Activated CD4-positive, alpha-beta T cell treated with anti-CD3 and anti-CD28 coated beads, Interleukin-2, Interleukin-4, amounts not matched to agents 100 ng/mL and 50 ng/mL, durations not matched to agents 16 hours and 8 hours (primary cell): ENCODE results near the gene CRISPLD2.
"Not testable (repeated sequence)": the region's sequence is repeated elsewhere in the genome, so short reads cannot be mapped to it uniquely, and the experiment has no call there.

Source experiments
- DNase-seq: peaks from one replicate; pipeline ENCODE4 v3.0.0-alpha.2; 2020; ENCODE audit warnings: low spot score

The CRISPLD2 gene

DNA sequence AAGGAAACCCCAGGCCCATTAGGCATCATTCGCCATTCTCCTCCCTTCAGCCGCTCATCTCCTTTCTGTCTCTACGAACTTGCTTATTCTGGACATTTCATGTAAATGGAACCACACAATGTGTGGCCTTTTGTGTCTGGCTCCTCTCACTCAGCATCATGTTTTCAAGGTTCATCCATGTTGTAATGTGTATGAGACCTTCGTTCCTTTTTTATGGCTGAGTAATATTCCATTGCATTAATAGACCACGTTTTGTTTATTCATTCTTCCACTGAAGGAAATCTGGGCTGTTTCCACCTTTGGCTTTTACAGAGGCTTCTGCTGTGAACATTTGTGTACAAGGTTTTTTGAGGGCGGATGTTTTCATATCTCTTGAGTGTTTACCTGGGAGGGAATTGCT lies 3.2 kb downstream of the CRISPLD2 start:
- no peak for DNase-seq

DNA sequence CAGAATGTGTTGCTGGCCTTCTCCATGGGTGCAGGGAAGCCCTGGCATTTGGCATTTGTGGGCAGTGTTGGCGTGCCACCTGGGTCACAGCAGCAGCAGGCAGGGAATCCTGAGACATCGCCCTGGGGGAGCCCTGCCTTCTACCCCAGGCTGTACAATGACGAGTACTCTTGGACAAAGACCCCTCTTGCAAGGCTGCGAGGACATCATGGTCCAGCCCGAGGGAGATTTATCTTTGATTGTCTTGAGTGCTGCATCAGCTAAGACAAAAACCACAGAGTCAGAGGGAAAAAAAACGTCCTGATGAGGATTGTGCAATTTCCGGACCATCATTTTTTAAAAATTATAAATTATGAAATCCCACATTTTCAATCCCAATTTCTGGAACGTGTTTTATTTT lies 3.7 kb downstream of the CRISPLD2 start:
- DNase-seq: no peak

DNA sequence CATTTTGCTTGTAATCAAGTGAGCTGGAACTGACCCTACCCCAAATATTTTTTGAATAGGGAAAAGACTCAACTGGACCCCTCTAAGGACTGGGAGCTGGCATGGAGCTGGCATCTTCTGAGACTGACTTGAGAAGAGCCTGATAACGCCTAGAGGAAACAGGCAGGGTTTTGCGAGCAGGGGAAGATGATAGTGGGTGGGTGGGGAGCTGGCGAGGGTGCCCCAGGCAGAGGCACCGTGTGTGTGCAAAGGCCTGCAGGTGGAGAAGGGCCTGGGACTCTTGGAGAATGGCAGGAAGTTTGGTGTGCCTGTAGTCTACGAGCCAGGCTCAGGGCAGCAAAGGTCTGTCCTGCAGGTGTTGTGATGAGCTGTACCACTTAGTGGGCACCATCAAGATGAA lies 4.1 kb downstream of the CRISPLD2 start:
- no peak for DNase-seq

GRCh38 chr16:84825896-84826557 lies 6.2 kb downstream of the CRISPLD2 start:
- DNase-seq: no peak

DNA sequence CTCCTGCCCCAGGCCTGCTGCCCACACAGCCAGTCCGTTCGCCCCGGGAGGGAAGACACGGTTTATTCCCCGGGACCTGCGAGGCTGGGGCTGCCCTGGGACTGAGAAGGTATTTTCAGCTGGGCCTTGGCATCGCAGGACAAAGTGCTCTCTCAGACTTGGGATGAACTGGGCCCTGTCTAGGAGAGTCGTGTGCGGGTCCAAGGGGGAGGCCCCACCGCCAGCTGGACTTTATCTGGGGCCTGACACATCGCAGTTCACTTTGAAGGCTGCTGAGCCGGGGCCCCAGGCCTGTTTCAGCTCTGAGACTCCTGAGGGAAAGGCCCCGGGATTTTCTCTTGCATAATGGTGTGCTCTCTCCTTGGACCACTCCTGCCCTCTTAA lies 6.8 kb downstream of the CRISPLD2 start:
- no peak for DNase-seq

GRCh38 chr16:84827131-84827574 lies 7.4 kb downstream of the CRISPLD2 start:
- no peak for DNase-seq

GRCh38 chr16:84827897-84828296 lies 8.1 kb downstream of the CRISPLD2 start:
- DNase-seq: no peak

GRCh38 chr16:84828322-84828721 lies 8.5 kb downstream of the CRISPLD2 start:
- DNase-seq: no peak

- DNase-seq: no peak
Measured at GRCh38 chr16:84829168-84829965, 9.6 kb downstream of the CRISPLD2 start.

DNA sequence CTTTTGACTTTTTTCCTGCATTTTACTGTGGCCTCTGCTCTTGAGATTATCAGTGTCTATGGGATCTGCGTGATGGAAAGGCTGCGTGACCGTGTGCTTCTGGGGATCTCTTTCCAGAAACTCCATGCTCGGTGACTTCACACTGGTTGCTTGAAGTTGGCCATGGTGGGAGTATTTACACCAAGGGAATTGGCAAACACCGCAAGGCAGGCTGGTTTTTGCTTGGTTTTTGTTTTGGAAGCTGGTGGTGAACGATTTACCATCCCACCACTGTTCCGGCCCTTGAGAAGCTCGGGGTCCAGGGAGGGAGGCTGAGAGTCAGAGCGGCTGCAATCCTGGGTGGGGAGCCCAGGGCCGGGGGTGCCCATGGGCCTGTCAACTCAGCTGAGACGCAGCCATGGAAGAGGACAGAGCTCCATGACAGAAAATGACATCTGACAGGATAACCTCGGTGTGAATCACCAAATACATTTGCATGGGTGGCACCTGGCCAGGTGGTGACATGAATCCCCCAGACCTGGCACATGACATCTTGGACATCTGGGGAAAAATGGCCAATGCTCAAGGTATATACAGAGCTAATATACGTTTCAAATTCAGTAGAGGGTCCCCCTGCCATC lies 11.1 kb downstream of the CRISPLD2 start:
- DNase-seq: no peak

- DNase-seq: not testable (repeated sequence)
Measured at GRCh38 chr16:84831728-84832127, 11.9 kb downstream of the CRISPLD2 start.

GRCh38 chr16:84832488-84833143 lies 12.8 kb downstream of the CRISPLD2 start:
- DNase-seq: no peak

- DNase-seq: no peak
Measured at GRCh38 chr16:84833144-84833500, 13.3 kb downstream of the CRISPLD2 start.

- no peak for DNase-seq
Measured at GRCh38 chr16:84833542-84834402, 14.0 kb downstream of the CRISPLD2 start.

DNA sequence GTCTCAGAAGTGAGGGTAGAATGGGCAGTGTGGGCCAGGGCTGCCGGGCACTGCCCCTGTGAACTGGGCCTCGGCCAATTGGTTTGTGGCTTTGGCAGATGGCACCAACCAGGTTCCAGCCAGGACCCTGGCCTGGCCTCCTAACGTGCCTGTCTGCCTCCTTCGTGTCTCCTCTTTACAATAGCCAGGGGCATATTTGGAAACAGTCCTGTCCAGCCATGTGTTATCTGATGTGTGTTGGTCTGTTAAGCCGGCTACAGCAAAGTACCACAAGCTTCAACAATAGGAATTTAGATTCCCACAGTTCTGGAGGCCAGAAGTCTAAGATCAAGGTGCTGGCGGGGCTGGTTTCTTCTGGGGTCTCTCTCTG lies 14.6 kb downstream of the CRISPLD2 start:
- DNase-seq: no peak

GRCh38 chr16:84836234-84836647 lies 16.5 kb downstream of the CRISPLD2 start:
- no peak for DNase-seq

DNA sequence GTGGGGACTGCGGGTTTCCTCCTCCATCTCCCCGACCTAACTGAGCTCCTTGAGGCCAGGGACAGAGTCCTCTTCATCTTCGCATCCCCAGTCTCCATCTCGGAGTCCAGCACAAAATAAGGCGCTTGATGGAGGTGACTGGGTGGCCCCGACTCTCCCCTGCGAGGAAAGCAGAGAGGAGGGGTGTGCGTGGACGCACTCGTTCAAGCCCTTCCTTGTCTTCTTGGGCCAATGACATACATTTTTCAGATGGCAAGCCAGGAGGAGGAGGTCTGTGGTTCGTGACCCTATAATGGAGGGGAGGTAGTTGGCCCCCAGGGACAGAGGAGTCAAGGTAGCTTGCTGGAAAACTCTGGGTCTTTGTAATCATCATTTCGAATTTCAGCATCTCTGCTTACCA lies 17.2 kb downstream of the CRISPLD2 start:
- DNase-seq: no peak

DNA sequence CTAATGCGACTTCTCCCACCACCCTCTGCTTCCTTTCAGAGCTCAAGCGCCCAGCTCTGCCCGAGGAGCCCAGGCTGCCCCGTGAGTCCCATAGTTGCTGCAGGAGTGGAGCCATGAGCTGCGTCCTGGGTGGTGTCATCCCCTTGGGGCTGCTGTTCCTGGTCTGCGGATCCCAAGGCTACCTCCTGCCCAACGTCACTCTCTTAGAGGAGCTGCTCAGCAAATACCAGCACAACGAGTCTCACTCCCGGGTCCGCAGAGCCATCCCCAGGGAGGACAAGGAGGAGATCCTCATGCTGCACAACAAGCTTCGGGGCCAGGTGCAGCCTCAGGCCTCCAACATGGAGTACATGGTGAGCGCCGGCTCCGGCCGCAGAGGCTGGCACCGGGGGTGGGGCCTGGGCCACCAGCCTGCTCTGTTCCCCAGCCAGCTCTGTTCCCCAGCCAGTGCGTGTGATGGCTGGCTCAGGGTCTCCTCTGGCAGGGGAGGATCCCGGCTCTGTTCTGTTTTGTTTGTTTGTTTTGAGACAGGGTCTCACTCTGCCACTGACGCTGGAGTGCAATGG lies 18.7 kb downstream of the CRISPLD2 start:
- no peak for DNase-seq

- no peak for DNase-seq
Measured at GRCh38 chr16:84839054-84839453, 19.3 kb downstream of the CRISPLD2 start.

DNA sequence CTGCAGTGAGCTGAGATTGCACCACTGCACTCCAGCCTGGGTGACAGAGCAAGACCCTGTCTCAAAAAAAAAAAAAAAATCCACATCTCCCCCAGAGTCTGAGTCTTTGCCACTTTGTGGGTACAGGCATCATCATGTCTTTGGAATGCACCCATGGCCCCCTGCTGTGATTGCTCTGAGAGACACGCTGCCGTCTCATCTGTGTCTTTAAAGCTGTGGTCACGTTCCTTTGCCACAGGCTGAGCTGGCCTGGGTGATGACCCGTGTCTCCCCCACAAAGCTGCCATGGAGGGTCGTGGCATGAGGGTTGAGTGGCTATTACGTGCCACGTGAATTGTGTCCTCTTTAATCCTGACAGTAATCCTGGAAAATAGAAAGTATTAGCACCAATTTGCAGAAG lies 20.2 kb downstream of the CRISPLD2 start:
- no peak for DNase-seq
